IMR-90 (cell line): Measurements from ENCODE around the gene ATP1A3. TPM values are rescaled to one million over a fixed set of nuclear protein-coding genes. Genes with fewer than 3 reads are reported as not detected.

Source experiments
- ATAC-seq: fragments of 200-7000 bp; cut with Tn5 transposase; 2 replicates; pipeline ENCODE4 v1.9.1; 2020; ENCODE audit warnings: low read depth, mild to moderate bottlenecking, moderate library complexity
- BruUV-seq: library from RNA; stranded (reverse); fragments of 400-500 nt; replicated peaks from 2 replicates; lab custom pipeline; 2021; lab: Mats Ljungman, UMichigan
- CTCF ChIA-PET: fragments of 300-600 bp; formaldehyde crosslinking; extraction: SDS; loops from one replicate; lab custom pipeline; 2021; ENCODE audit warnings: antibody characterized with exemption; lab: Yijun Ruan, JAX
- POLR2A ChIA-PET: fragments of 300-600 bp; sonication (Branson Sonifier 250); formaldehyde crosslinking; loops from one replicate; lab custom pipeline; 2022; ENCODE audit warnings: antibody characterized with exemption; ENCODE audit not compliant: unreplicated experiment; lab: Charles Lee
- DNase-seq: peaks from one replicate; pipeline ENCODE4 v3.0.0; 2013
- H2AFZ ChIP-seq: replicated peaks from 2 replicates; pipeline ENCODE3; 2013; ENCODE audit warnings: low read length, mild to moderate bottlenecking; ENCODE audit not compliant: poor library complexity
- H2AK5ac ChIP-seq: 2 replicates; pipeline ENCODE4 v1.6.1; 2013; ENCODE audit warnings: low read depth, low read length, inconsistent platforms
- H2AK9ac ChIP-seq: replicated peaks from 2 replicates; pipeline ENCODE3; 2013; ENCODE audit warnings: mild to moderate bottlenecking, low read depth, low read length, moderate library complexity; ENCODE audit not compliant: poor library complexity
- H2BK120ac ChIP-seq: 2 replicates; pipeline ENCODE4 v1.6.1; 2013; ENCODE audit warnings: low read depth, low read length, inconsistent platforms
- H2BK15ac ChIP-seq: 3 replicates; pipeline ENCODE4 v1.6.1; 2013; ENCODE audit warnings: low read depth, low read length, inconsistent platforms
- H2BK20ac ChIP-seq: 2 replicates; pipeline ENCODE4 v1.6.1; 2013; ENCODE audit warnings: low read depth, mild to moderate bottlenecking, inconsistent platforms, low read length, moderate library complexity
- H2BK5ac ChIP-seq: 2 replicates; pipeline ENCODE4 v1.6.1; 2013; ENCODE audit warnings: mild to moderate bottlenecking, low read depth, low read length, inconsistent platforms; ENCODE audit not compliant: poor library complexity, severe bottlenecking
- H3K14ac ChIP-seq: replicated peaks from 2 replicates; pipeline ENCODE4 v1.6.1; 2013; ENCODE audit warnings: low read depth, low read length, inconsistent platforms
- H3K18ac ChIP-seq: 2 replicates; pipeline ENCODE4 v1.6.1; 2013; ENCODE audit warnings: low read depth, low read length, control low read depth
- H3K23ac ChIP-seq: 2 replicates; pipeline ENCODE4 v1.6.1; 2013; ENCODE audit warnings: low read depth, low read length, inconsistent platforms
- H3K27ac ChIP-seq: 2 replicates; pipeline ENCODE4 v1.5.1; 2013; ENCODE audit warnings: mild to moderate bottlenecking, control low read depth, low read length; ENCODE audit not compliant: insufficient read depth
- H3K27me3 ChIP-seq: 2 replicates; pipeline ENCODE4 v1.6.1; 2013; ENCODE audit warnings: low read length; ENCODE audit not compliant: control insufficient read depth, insufficient read depth
- H3K36me3 ChIP-seq: 2 replicates; pipeline ENCODE4 v1.6.1; 2013; ENCODE audit warnings: low read length, mixed read lengths; ENCODE audit not compliant: control insufficient read depth, insufficient read depth
- H3K4ac ChIP-seq: 2 replicates; pipeline ENCODE4 v1.6.1; 2013; ENCODE audit warnings: low read depth, low read length, inconsistent platforms
- H3K4me1 ChIP-seq: 2 replicates; pipeline ENCODE4 v1.6.1; 2013; ENCODE audit warnings: low read length, mixed read lengths; ENCODE audit not compliant: control insufficient read depth, insufficient read depth
- H3K4me2 ChIP-seq: 2 replicates; pipeline ENCODE4 v1.6.1; 2013; ENCODE audit warnings: low read depth, mild to moderate bottlenecking, control low read depth, low read length, moderate library complexity
- H3K4me3 ChIP-seq: 2 replicates; pipeline ENCODE4 v1.5.1; 2013; ENCODE audit warnings: low read depth, mild to moderate bottlenecking, control low read depth, low read length, moderate library complexity; ENCODE audit not compliant: insufficient read depth
- H3K56ac ChIP-seq: 2 replicates; pipeline ENCODE4 v1.6.1; 2013; ENCODE audit warnings: low read length, inconsistent platforms; ENCODE audit not compliant: insufficient read depth; ENCODE audit errors: extremely low read depth
- H3K79me1 ChIP-seq, 2 experiments: 2 replicates each; pipeline ENCODE4 v1.6.1; 2013; ENCODE audit warnings: low read length in 2 of 2, inconsistent platforms in 1 of 2, low read depth in 1 of 2
- H3K9ac ChIP-seq: 2 replicates; pipeline ENCODE4 v1.6.1; 2013; ENCODE audit warnings: low read depth, low read length, control low read depth
- H3K9me1 ChIP-seq: 2 replicates; pipeline ENCODE4 v1.6.1; 2013; ENCODE audit warnings: low read length, inconsistent platforms; ENCODE audit not compliant: insufficient read depth
- H3K9me3 ChIP-seq: 2 replicates; pipeline ENCODE4 v1.6.1; 2013; ENCODE audit warnings: low read length; ENCODE audit not compliant: control insufficient read depth, insufficient read depth
- H4K20me1 ChIP-seq: 2 replicates; pipeline ENCODE4 v1.6.1; 2013; ENCODE audit warnings: low read length, inconsistent platforms; ENCODE audit not compliant: insufficient read depth
- H4K5ac ChIP-seq: 2 replicates; pipeline ENCODE4 v1.6.1; 2013; ENCODE audit warnings: mild to moderate bottlenecking, low read depth, low read length, control low read depth
- H4K8ac ChIP-seq, 2 experiments: 2 replicates each; pipeline ENCODE4 v1.6.1; 2013; ENCODE audit warnings: low read depth in 2 of 2, low read length in 2 of 2, control low read depth in 1 of 2, inconsistent platforms in 1 of 2
- H4K91ac ChIP-seq: 2 replicates; pipeline ENCODE4 v1.6.1; 2013; ENCODE audit warnings: low read depth, low read length, inconsistent platforms; ENCODE audit not compliant: insufficient read depth
- BHLHE40 ChIP-seq: fragments of 150-350 bp; IDR thresholded peaks from 2 replicates; pipeline ENCODE4 v1.6.1; 2016; ENCODE audit warnings: mild to moderate bottlenecking, low read depth, low read length
- CEBPB ChIP-seq: IDR thresholded peaks from 2 replicates; pipeline ENCODE4 v1.6.1; 2012; ENCODE audit warnings: low read depth, low read length, improper control_type of control experiment
- ELK1 ChIP-seq: fragments of 150-350 bp; IDR thresholded peaks from 2 replicates; pipeline ENCODE4 v1.6.1; 2016; ENCODE audit warnings: low read depth, mild to moderate bottlenecking, low read length, moderate library complexity, borderline replicate concordance
- MXI1 ChIP-seq: IDR thresholded peaks from 2 replicates; pipeline ENCODE4 v1.6.1; 2012; ENCODE audit warnings: low read depth, mild to moderate bottlenecking, low read length, moderate library complexity, borderline replicate concordance
- POLR2A ChIP-seq: IDR thresholded peaks from 2 replicates; pipeline ENCODE4 v1.6.1; 2012; ENCODE audit warnings: mild to moderate bottlenecking, low read depth, low read length
- RCOR1 ChIP-seq: IDR thresholded peaks from 2 replicates; pipeline ENCODE4 v1.6.1; 2012; ENCODE audit warnings: mild to moderate bottlenecking, low read length, improper control_type of control experiment; ENCODE audit not compliant: insufficient replicate concordance
- RFX5 ChIP-seq: IDR thresholded peaks from 2 replicates; pipeline ENCODE4 v1.8.0; 2012; ENCODE audit warnings: low read depth, mild to moderate bottlenecking, low read length, moderate library complexity
- SMC3 ChIP-seq: fragments of 150-350 bp; IDR thresholded peaks from 2 replicates; pipeline ENCODE4 v1.6.1; 2016; ENCODE audit warnings: low read depth, mild to moderate bottlenecking, antibody characterized with exemption, low read length, moderate library complexity
- WGBS, 2 experiments: methylation state at CpG; one replicate each; pipeline versions ENCODE4 v1.1.5 to v1.1.7; 2013; ENCODE audit warnings: missing lambda C conversion rate in 2 of 2; ENCODE audit not compliant: insufficient read length in 1 of 2; ENCODE audit errors: extremely low coverage in 2 of 2; 5-methylcytosine and 5-hydroxymethylcytosine counted together
- dilution Hi-C: fragments of 300-500 bp; cut with HindIII; formaldehyde crosslinking; loops from one replicate; pipeline ENCODE4 v1.14.3; 2018; ENCODE audit warnings: low sequenced_read_pairs; ENCODE audit not compliant: unreplicated experiment
- in situ Hi-C: fragments of 300-500 bp; cut with MboI; formaldehyde crosslinking; loops from 3 replicates; pipeline ENCODE4 v1.14.3; 2019; ENCODE audit warnings: low sequenced_read_pairs, inconsistent platforms, mixed read lengths
- intact Hi-C: fragments of 100-400 bp; cut with micrococcal nuclease; formaldehyde crosslinking; loops from 2 replicates; pipeline ENCODE4 v1.10.0; 2022
- polyA plus RNA-seq, 3 experiments: library from polyadenylated mRNA; depleted of rRNA; stranded (reverse); fragments of >200 nt; gene quantifications; 2 replicates each; pipeline ENCODE4 v1.2.3, GENCODE V29; 2012; ENCODE audit warnings: low replicate concordance in 1 of 3
- total RNA-seq: library from RNA; depleted of rRNA; stranded (reverse); fragments of >200 nt; gene quantifications from 2 replicates; pipeline ENCODE4 v1.2.3, GENCODE V29; 2012

Gene ATP1A3
- total and polyA plus RNA-seq, 2 of the 4 experiments (the other 2 are of a cell fraction): under 0.01 to 0.12 TPM

GRCh38 chr19:41999878-42000208 lies 5.8 kb upstream of the ATP1A3 start:
- no peak overlapping the region for H4K5ac ChIP-seq
- no peak overlapping the region for H4K91ac ChIP-seq
- in situ Hi-C loops: no loop called here
- intact Hi-C loops: no loop called here
- POLR2A ChIA-PET: no interaction called here
- ATAC-seq (no peak), DNase-seq (no peak)
- CTCF ChIA-PET: no interaction called here
- no peak overlapping the region for H3K4me2 ChIP-seq
- no peak overlapping the region for H3K14ac ChIP-seq
- H3K4ac ChIP-seq: no peak overlapping the region
- WGBS, 2 experiments: 75% methylated on average over 5 of the region's 7 CpGs; no CpG with 5 or more reads in 1 of the 2 experiments
- dilution Hi-C loops: no loop called here
- H3K27ac ChIP-seq: no peak overlapping the region
- no peaks in the 10 kb centered on the region for H3K36me3 ChIP-seq
- no peak overlapping the region for H2AK5ac ChIP-seq
- H2BK15ac ChIP-seq: no peak overlapping the region
- H2BK20ac ChIP-seq: no peak overlapping the region
- peaks cover 77% of the 10 kb centered on the region for H3K27me3 ChIP-seq
- no peak overlapping the region for H4K8ac ChIP-seq
- TF ChIP-seq BHLHE40: no peak
- TF ChIP-seq POLR2A: no peak
- TF ChIP-seq MXI1: no peak
- TF ChIP-seq SMC3: no peak
- no peak for TF ChIP-seq ELK1
- TF ChIP-seq RCOR1: no peak
- TF ChIP-seq RFX5: no peak
- TF ChIP-seq CEBPB: no peak
- no peaks in the 10 kb centered on the region for H3K79me1 ChIP-seq
- no peak overlapping the region for H3K9ac ChIP-seq
- no peaks in the 10 kb centered on the region; the same call in none of the 2 replicates for H4K20me1 ChIP-seq
- H2AFZ ChIP-seq: no peak overlapping the region
- no peaks in the 10 kb centered on the region for H3K9me3 ChIP-seq
- no peak overlapping the region for H3K4me3 ChIP-seq
- no peak overlapping the region for H3K23ac ChIP-seq
- H3K9me1 ChIP-seq: peaks cover 6% of the 10 kb centered on the region; the same call in 1 of the 2 replicates
- H2BK5ac ChIP-seq: no peak overlapping the region
- H3K56ac ChIP-seq: no peak overlapping the region
- BruUV-seq: no TSS peak
- H2BK120ac ChIP-seq: no peak overlapping the region
- no peak overlapping the region for H3K18ac ChIP-seq
- H3K4me1 ChIP-seq: no peaks in the 10 kb centered on the region
- H2AK9ac ChIP-seq: no peak overlapping the region
